Fibroblast of villous mesenchyme (primary cell): ENCODE results near the gene LYSET. TPM values are rescaled to one million over a fixed set of nuclear protein-coding genes. Genes with fewer than 3 reads are reported as not detected.

Experiments
- DNase-seq: peaks from one replicate; pipeline ENCODE4 v3.0.0-alpha.2; 2010; ENCODE audit warnings: low read depth
- H3K4me3 ChIP-seq: 2 replicates; pipeline ENCODE4 v1.5.1; 2011; ENCODE audit warnings: low read depth, mild to moderate bottlenecking, low read length
- total RNA-seq: library from RNA; depleted of rRNA; stranded (reverse); fragments of >200 nt; gene quantifications from 2 replicates; pipeline ENCODE4 v1.2.3, GENCODE V29; 2012
- TF ChIP-seq, protein P1 (sequence below): IDR thresholded peaks from 2 replicates; pipeline ENCODE4 v1.5.1; 2012; ENCODE audit warnings: low read depth, mild to moderate bottlenecking, low read length; ENCODE audit not compliant: insufficient read depth

LYSET gene
- total RNA-seq, 1 donor = 6.0 TPM

DNA sequence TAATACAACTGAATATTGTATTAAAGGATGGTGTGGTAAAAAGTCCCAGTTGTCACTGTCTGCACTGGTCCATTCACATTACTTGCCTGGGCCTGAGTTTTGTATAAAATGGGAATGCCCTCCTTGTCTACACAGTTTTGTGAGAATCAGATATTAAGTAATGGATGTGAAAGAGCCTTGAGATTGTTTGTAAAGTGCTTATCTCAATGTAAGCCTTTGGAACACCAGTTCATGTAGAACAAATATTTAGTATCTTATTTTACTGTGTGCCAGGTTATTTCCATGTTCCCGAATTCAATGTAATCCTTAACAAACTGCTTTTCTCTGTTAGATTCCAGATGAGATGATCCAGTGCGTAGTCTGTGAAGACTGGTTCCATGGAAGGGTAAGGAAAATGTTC is 29.5 kb downstream of the LYSET start:
- DNase-seq = no peak
- TF ChIP-seq, protein P1, sequence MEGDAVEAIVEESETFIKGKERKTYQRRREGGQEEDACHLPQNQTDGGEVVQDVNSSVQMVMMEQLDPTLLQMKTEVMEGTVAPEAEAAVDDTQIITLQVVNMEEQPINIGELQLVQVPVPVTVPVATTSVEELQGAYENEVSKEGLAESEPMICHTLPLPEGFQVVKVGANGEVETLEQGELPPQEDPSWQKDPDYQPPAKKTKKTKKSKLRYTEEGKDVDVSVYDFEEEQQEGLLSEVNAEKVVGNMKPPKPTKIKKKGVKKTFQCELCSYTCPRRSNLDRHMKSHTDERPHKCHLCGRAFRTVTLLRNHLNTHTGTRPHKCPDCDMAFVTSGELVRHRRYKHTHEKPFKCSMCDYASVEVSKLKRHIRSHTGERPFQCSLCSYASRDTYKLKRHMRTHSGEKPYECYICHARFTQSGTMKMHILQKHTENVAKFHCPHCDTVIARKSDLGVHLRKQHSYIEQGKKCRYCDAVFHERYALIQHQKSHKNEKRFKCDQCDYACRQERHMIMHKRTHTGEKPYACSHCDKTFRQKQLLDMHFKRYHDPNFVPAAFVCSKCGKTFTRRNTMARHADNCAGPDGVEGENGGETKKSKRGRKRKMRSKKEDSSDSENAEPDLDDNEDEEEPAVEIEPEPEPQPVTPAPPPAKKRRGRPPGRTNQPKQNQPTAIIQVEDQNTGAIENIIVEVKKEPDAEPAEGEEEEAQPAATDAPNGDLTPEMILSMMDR = no peak
- no peak overlapping the region for H3K4me3 ChIP-seq

GRCh38 chr14:93219103-93219726 is 34.1 kb downstream of the LYSET start:
- TF ChIP-seq, protein P1 = peak; percentile 58
- DNase-seq = peak; percentile 66
- H3K4me3 ChIP-seq = no peak overlapping the region

DNA sequence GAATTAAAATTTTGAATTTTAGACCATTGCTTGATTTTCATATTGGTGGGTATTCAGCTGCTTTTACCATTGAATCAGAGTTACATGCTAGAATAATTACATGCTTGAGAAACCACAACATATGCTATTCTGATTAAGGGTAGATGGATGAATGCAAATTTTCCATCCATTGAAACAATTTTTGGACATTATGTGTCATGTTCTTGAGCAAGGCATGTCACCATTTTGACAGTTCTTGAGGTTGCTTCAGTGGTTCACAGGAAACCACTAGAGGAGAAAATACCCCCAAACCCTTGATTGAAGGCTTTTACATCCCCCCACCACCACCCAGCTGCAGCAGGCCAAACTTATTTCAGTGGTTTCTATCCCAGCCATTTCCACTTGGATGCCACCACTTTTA is 35.4 kb downstream of the LYSET start:
- DNase-seq = no peak
- TF ChIP-seq, protein P1 = no peak
- no peak overlapping the region for H3K4me3 ChIP-seq

- TF ChIP-seq, protein P1 = no peak
- no peak for DNase-seq
These were observed 38.4 kb downstream of the LYSET start for GRCh38 chr14:93223565-93223964.

GRCh38 chr14:93228550-93228949 is 43.4 kb downstream of the LYSET start:
- H3K4me3 ChIP-seq = no peak overlapping the region
- DNase-seq = no peak
- TF ChIP-seq, protein P1 = no peak

More at GRCh38 chr14:93223565-93223964, 38.4 kb downstream of the LYSET start:
- no peak overlapping the region for H3K4me3 ChIP-seq

- TF ChIP-seq, protein P1 = no peak
These were observed 45.4 kb downstream of the LYSET start for GRCh38 chr14:93230539-93230938.

More at GRCh38 chr14:93230539-93230938, 45.4 kb downstream of the LYSET start:
- DNase-seq = no peak
- peak overlapping the region; percentile 63 for H3K4me3 ChIP-seq
